GM12864 (cell line): Measurements from ENCODE around the gene PDCD1LG2.

Experiments
- DNase-seq: peaks from one replicate; pipeline ENCODE4 v3.0.0-alpha.2; 2011; ENCODE audit warnings: low read depth
- H3K4me3 ChIP-seq: 2 replicates; pipeline ENCODE4 v1.5.1; 2011; ENCODE audit warnings: mild to moderate bottlenecking, low read depth, low read length, control low read depth
- TF ChIP-seq, protein P1 (sequence below): IDR thresholded peaks from 2 replicates; pipeline ENCODE4 v1.5.1; 2011; ENCODE audit warnings: low read depth, mild to moderate bottlenecking, moderate library complexity, low read length, control low read depth, inconsistent platforms; ENCODE audit errors: missing control alignments

Gene PDCD1LG2

DNA sequence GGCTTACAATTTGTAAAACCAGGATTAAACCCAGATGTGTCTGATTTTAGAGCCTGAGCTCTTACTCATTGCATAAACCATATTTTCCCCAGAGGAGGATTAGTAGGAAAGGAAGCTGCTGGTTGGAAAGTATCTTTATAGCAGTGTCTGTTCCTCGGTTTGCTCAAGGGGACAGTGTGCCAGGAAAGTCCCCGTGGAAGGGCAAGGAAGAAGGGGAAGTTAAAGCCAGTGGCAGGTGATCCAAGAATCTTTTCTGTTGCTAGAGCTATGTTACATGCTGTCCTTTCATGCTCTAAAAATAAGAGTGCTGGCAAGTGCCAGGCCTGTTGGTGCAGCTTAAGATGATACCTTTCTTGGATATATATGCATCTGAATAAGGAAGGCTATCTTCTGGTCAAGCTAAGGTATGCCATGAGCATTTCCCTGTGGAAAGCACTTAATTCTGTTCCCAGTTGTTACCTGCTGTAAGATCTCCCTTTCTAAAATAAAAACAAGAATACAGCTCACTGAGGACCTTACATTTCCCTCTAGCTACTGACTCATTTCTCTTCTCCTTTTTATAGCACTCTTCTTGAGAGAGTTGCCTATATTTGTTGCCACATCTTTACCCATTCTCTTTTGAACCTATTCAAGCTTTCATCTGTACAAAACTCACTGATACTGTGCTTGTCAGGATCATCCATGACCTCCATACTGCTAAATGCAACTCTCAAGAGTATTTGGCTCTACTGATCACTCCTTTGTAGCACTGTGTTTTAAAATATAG, 8.0 kb downstream of the PDCD1LG2 start:
- H3K4me3 ChIP-seq, result no peak overlapping the region
- no peak for DNase-seq
- TF ChIP-seq, protein P1, sequence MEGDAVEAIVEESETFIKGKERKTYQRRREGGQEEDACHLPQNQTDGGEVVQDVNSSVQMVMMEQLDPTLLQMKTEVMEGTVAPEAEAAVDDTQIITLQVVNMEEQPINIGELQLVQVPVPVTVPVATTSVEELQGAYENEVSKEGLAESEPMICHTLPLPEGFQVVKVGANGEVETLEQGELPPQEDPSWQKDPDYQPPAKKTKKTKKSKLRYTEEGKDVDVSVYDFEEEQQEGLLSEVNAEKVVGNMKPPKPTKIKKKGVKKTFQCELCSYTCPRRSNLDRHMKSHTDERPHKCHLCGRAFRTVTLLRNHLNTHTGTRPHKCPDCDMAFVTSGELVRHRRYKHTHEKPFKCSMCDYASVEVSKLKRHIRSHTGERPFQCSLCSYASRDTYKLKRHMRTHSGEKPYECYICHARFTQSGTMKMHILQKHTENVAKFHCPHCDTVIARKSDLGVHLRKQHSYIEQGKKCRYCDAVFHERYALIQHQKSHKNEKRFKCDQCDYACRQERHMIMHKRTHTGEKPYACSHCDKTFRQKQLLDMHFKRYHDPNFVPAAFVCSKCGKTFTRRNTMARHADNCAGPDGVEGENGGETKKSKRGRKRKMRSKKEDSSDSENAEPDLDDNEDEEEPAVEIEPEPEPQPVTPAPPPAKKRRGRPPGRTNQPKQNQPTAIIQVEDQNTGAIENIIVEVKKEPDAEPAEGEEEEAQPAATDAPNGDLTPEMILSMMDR, result no peak

DNA sequence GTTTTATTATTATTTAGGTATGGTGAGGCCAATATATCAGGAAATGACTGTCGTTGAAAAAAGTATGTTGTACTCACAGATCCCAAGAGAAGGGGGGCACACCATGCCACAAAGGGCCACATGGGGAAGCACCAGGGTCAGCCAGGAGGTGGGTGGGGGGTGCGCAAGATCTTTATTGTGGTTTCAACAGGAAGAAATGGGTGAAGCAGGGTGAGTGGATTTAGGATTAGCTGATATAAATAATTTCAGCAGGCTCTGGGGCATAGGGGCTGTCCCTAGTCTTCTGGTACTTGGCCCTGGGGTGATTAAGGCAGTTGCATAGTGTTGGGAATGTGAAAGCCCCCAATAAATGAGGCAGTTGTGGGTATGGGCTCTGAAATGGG, 8.6 kb downstream of the PDCD1LG2 start:
- TF ChIP-seq, protein P1, result no peak
- no peak overlapping the region for H3K4me3 ChIP-seq
- DNase-seq, result no peak

DNA sequence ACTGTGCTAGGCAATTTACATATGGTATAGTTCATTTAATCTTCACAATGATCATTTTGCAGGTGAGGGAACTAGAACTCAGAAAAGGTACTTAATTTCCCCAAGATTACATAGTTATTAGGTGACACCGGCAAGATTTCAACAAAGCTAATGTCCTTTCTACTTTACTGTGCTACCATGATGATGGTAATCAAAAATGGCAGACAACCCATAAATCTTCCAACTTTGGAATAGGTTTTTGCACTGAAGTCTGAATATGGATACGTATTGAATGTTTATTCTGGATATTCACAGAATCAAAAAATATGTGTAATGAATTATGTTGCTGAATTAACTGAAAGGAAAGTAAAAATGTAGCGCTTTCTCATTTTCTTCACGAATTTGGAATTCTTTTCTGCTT, 13.8 kb downstream of the PDCD1LG2 start:
- H3K4me3 ChIP-seq, result no peak overlapping the region
- no peak for DNase-seq
- TF ChIP-seq, protein P1, result no peak

DNA sequence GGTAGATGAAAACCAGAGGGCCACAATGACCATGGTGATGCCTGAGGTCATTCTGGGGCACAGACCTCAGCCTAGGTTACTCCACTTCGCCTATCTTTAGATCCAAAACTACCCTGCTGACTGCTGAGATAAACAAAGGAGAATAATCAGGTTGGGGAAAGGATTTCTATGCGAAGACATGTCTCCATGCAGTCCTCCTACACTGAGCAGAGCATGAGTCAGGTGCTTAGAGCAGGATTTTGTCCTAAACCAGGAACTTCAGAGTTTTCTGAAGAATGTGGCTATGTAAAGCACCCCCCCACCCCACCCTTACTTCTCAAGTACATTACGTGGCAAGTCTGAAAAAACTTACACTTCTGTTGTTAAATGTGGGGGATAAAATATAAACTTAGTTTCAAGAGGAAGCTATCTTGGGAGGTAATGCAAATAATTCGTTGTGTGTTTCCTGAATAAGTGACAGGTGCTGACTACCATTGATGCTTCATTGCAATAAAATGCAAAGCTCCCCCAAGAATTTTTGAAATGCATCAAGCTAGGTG, 19.4 kb downstream of the PDCD1LG2 start:
- peak; percentile 75 for DNase-seq

DNA sequence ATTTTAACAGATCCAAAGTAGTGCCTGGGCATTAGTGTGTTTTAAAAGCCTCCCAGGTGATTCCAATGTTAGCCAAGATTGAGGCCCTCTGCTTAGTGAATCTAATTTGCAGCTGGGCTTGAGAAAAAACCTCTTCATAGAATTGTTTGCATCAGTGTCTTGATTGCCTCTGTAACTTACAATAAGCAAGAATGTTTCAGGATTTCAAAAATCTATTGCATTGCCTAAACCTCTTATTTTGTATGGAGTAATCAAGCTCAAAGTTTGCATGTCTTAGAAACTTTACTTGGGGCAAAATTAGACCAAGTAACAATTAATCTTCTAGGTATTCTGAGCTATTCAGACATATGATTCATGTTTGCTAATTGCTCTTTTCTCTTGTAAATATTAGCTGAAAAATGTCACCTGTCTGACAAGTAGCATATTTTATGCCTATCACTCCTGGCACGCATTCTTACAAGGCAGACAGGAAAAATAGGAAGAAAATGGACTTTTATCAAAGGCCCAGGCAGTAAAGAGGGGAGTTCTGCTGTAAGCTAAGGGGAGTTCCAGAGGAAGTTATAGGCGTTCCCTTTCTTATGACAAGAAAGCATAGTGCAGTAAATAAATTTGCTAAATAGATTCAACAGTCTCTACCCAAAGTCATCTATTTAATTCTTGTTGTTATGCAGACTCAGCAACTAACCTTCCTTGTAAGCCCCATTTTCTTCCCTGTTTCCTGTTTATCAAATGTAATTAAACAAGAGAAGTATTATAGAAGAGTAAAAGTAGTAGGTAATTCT, 21.0 kb downstream of the PDCD1LG2 start:
- DNase-seq, result no peak
- TF ChIP-seq, protein P1, result no peak
- no peak overlapping the region for H3K4me3 ChIP-seq

More for the DNA sequence above, 19.4 kb downstream of the PDCD1LG2 start:
- TF ChIP-seq, protein P1, result no peak
- H3K4me3 ChIP-seq, result no peak overlapping the region

DNA sequence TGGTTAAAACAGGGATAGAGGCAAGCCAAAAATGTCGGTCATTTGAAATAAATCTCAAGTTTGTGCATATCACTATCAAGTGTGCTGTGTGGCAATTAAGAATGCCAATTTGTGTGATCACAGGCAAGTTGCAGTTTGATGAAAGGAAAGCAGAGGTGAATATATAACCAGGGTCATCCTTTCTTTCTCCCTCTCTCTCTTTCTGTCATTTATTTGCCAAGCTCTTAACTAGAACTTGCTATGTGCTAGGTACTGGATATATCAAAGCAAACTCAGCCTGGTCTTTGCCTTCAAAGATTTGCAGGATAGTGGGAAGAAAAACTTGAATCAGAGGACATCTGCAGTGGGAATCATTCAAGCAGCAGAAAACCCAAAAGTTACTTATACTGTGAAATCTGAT, 22.0 kb downstream of the PDCD1LG2 start:
- no peak for DNase-seq
- TF ChIP-seq, protein P1, result no peak
- H3K4me3 ChIP-seq, result no peak overlapping the region

DNA sequence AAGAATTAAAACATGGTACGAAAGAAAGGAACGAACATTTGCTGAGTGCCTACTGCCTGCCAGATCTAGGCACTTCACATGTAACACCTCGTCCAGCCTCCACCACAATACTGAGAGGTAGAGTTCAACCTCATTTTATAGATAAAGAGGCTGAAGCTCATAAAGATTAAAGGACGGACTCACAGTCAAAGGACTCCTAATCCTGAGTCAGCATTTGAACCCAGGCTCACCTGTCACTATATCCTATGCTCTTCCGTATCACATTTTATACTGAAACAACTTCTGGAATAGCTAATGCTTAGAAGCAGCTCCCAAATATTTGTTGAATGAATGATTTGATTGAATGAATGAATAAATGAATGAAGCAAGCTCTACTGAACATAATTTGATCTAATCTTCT, 22.5 kb downstream of the PDCD1LG2 start:
- TF ChIP-seq, protein P1, result no peak
- H3K4me3 ChIP-seq, result no peak overlapping the region
- no peak for DNase-seq
